ENCODE results near the gene CTSA. TPM values are rescaled to one million over a fixed set of nuclear protein-coding genes. Genes with fewer than 3 reads are reported as not detected.

Gene CTSA
- total and polyA plus RNA-seq, 9 of the 15 experiments (the other 6 are each of a cell fraction or from before 2014, with no cell fraction given) = 8.8 to 61.7 (median 28.3) TPM

GRCh38 chr20:45853484-45853883 lies 37.7 kb upstream of the CTSA start:
- ChIA-PET CTCF (ENCODE audit: low intra/inter-chr PET ratio) (no interaction called here), POLR2A (interaction anchor here (1.5 kb wide), 1 partner anchor 29 kb away, joined by 6 read pairs; no protein-coding TSS in a partner anchor)
- no peaks in the 10 kb centered on the region for H3K27me3 ChIP-seq (ENCODE audit: control insufficient read depth in 2 of 2, insufficient read depth in 2 of 2, low read length in 2 of 2)
- BruUV-seq (replicated peaks) = no TSS peak
- H3K9me1 ChIP-seq (ENCODE audit: control insufficient read depth, insufficient read depth, low read length) = no peaks in the 10 kb centered on the region
- H3K9ac ChIP-seq (ENCODE audit: insufficient read depth in 1 of 2, low read depth in 2 of 2, low read length in 2 of 2) = no peak overlapping the region
- in situ Hi-C loops (cut with MboI) = no loop called here
- H4K20me1 ChIP-seq (replicated peaks; ENCODE audit: control insufficient read depth, insufficient read depth, low read length) = no peaks in the 10 kb centered on the region
- H3K79me2 ChIP-seq (ENCODE audit: control insufficient read depth, insufficient read depth, low read length) = peaks cover 22% of the 10 kb centered on the region
- H2AFZ ChIP-seq (ENCODE audit: low read depth, low read length) = no peak overlapping the region
- intact Hi-C loops (cut with micrococcal nuclease) = no loop called here
- H3K4me3 ChIP-seq = no peak overlapping the region
- DNase-seq (ENCODE audit: extremely low read depth in 1 of 4, low spot score in 3 of 4) (no peak), ATAC-seq (no peak), FAIRE-seq (no peak)
- no peak overlapping the region for H3K27ac ChIP-seq (ENCODE audit: extremely low read depth, low read depth, low read length)
- no peak for TF ChIP-seq SMARCC2 (IDR thresholded peaks at IDR 0.05; ENCODE audit: low read depth)
- no peak for TF ChIP-seq GTF2E2 (tag; IDR thresholded peaks at IDR 0.05)
- no peak for TF ChIP-seq CHAMP1 (IDR thresholded peaks at IDR 0.05)
- TF ChIP-seq NR2F6 (CRISPR knock-in tag; IDR thresholded peaks at IDR 0.05) = no peak
- TF ChIP-seq ZBTB17 (CRISPR knock-in tag; IDR thresholded peaks at IDR 0.05) = no peak
- no peak for TF ChIP-seq ZNF518B (CRISPR knock-in tag; IDR thresholded peaks at IDR 0.05)
- TF ChIP-seq, protein P1, sequence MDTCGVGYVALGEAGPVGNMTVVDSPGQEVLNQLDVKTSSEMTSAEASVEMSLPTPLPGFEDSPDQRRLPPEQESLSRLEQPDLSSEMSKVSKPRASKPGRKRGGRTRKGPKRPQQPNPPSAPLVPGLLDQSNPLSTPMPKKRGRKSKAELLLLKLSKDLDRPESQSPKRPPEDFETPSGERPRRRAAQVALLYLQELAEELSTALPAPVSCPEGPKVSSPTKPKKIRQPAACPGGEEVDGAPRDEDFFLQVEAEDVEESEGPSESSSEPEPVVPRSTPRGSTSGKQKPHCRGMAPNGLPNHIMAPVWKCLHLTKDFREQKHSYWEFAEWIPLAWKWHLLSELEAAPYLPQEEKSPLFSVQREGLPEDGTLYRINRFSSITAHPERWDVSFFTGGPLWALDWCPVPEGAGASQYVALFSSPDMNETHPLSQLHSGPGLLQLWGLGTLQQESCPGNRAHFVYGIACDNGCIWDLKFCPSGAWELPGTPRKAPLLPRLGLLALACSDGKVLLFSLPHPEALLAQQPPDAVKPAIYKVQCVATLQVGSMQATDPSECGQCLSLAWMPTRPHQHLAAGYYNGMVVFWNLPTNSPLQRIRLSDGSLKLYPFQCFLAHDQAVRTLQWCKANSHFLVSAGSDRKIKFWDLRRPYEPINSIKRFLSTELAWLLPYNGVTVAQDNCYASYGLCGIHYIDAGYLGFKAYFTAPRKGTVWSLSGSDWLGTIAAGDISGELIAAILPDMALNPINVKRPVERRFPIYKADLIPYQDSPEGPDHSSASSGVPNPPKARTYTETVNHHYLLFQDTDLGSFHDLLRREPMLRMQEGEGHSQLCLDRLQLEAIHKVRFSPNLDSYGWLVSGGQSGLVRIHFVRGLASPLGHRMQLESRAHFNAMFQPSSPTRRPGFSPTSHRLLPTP (IDR thresholded peaks at IDR 0.05; ENCODE audit: borderline replicate concordance, extremely low read depth, insufficient read length) = no peak
- TF ChIP-seq ELF1 (tag; IDR thresholded peaks at IDR 0.05) = no peak
- H3K36me3 ChIP-seq (ENCODE audit: control insufficient read depth, insufficient read depth, low read length) = peaks cover 10% of the 10 kb centered on the region; the same call in 2 of the 3 replicates
- H3K4me2 ChIP-seq (ENCODE audit: insufficient read depth, low read length) = no peak overlapping the region
- 89% methylated on average over 2 of the region's 2 CpGs for WGBS (ENCODE audit: insufficient coverage, low coverage, missing lambda C conversion rate)
- peaks cover 5% of the 10 kb centered on the region for H3K9me3 ChIP-seq (replicated peaks; ENCODE audit: control insufficient read depth, insufficient read depth, low read depth, low read length)
- peaks cover 24 to 31% of the 10 kb centered on the region in 2 experiments for H3K4me1 ChIP-seq (replicated peaks in 1 of 2; ENCODE audit: control insufficient read depth in 2 of 2, insufficient read depth in 2 of 2, low read length in 2 of 2)

All from K562 (cell line).